Stimulated activated CD4-positive, alpha-beta T cell treated with anti-CD3 and anti-CD28 coated beads, Interleukin-12 subunit alpha, Interleukin-12 subunit beta, amount 100 ng/mL, for 24 hours (primary cell): ENCODE measurements around the gene MORF4L1.
"Not testable (repeated sequence)": the region's sequence is repeated elsewhere in the genome, so short reads cannot be mapped to it uniquely, and the experiment has no call there.

Experiments used
- DNase-seq, 2 experiments: peaks; one replicate each; pipeline ENCODE4 v3.0.0-alpha.2; 2020; ENCODE audit warnings: low read depth in 2 of 2

MORF4L1 gene

GRCh38 chr15:78872155-78872971 is at the start of gene MORF4L1:
MORF4L1 (plus strand) TSS chr15:78872890; CDS start chr15:78873018, 128 bp downstream.
- DNase-seq = peak; percentile 91 to 94

- no peak for DNase-seq
Observed at GRCh38 chr15:78828920-78829319, 43.8 kb upstream of the MORF4L1 start.

- no peak for DNase-seq
Observed at GRCh38 chr15:78830514-78831228, 42.0 kb upstream of the MORF4L1 start.

- DNase-seq = no peak
Observed at GRCh38 chr15:78831229-78832207, 41.2 kb upstream of the MORF4L1 start.

GRCh38 chr15:78836333-78836732 is 36.4 kb upstream of the MORF4L1 start:
- no peak for DNase-seq

GRCh38 chr15:78837131-78837530 is 35.6 kb upstream of the MORF4L1 start:
- no peak for DNase-seq

- DNase-seq = no peak
Observed at GRCh38 chr15:78837543-78837942, 35.1 kb upstream of the MORF4L1 start.

GRCh38 chr15:78838489-78838888 is 34.2 kb upstream of the MORF4L1 start:
- no peak for DNase-seq

GRCh38 chr15:78839151-78839550 is 33.5 kb upstream of the MORF4L1 start:
- DNase-seq = not testable (repeated sequence)

- DNase-seq = no peak
Observed at GRCh38 chr15:78840661-78841375, 31.9 kb upstream of the MORF4L1 start.

- DNase-seq = no peak
Observed at GRCh38 chr15:78841376-78841706, 31.3 kb upstream of the MORF4L1 start.

GRCh38 chr15:78841891-78842290 is 30.8 kb upstream of the MORF4L1 start:
- DNase-seq = no peak

- no peak for DNase-seq
Observed at GRCh38 chr15:78842519-78842918, 30.2 kb upstream of the MORF4L1 start.

- DNase-seq = not testable (repeated sequence)
Observed at GRCh38 chr15:78846906-78847305, 25.8 kb upstream of the MORF4L1 start.

GRCh38 chr15:78847387-78847906 is 25.2 kb upstream of the MORF4L1 start:
- not testable (repeated sequence) for DNase-seq

- no peak for DNase-seq
Observed at GRCh38 chr15:78850352-78850751, 22.3 kb upstream of the MORF4L1 start.

- no peak for DNase-seq
Observed at GRCh38 chr15:78850941-78851755, 21.5 kb upstream of the MORF4L1 start.

- no peak for DNase-seq
Observed at GRCh38 chr15:78853500-78853899, 19.2 kb upstream of the MORF4L1 start.

- no peak for DNase-seq
Observed at GRCh38 chr15:78854833-78855372, 17.8 kb upstream of the MORF4L1 start.

- DNase-seq = no peak
Observed at GRCh38 chr15:78855746-78856145, 16.9 kb upstream of the MORF4L1 start.
